Progenitor cell of endocrine pancreas (in vitro differentiated cells): Measurements from ENCODE around the gene TMEM63C. TPM values are rescaled to one million over a fixed set of nuclear protein-coding genes. Genes with fewer than 3 reads are reported as not detected.

Source experiments
- DNase-seq: peaks from one replicate; pipeline ENCODE4 v3.0.0; 2021; ENCODE audit warnings: low spot score; ENCODE audit not compliant: unreplicated experiment
- H3K27ac Mint-ChIP-seq: 2 replicates; pipeline ENCODE4 v1.8.0; 2021; ENCODE audit warnings: mild to moderate bottlenecking, moderate library complexity, mixed read lengths
- H3K27me3 Mint-ChIP-seq: 2 replicates; pipeline ENCODE4 v1.8.0; 2021; ENCODE audit warnings: mixed read lengths
- H3K36me3 Mint-ChIP-seq: 2 replicates; pipeline ENCODE4 v1.8.0; 2022; ENCODE audit warnings: mixed read lengths; ENCODE audit not compliant: insufficient read depth
- H3K4me1 Mint-ChIP-seq: 2 replicates; pipeline ENCODE4 v1.8.0; 2021; ENCODE audit warnings: low read depth, mixed read lengths
- H3K4me3 Mint-ChIP-seq: 2 replicates; pipeline ENCODE4 v1.8.0; 2021; ENCODE audit warnings: low read depth, mild to moderate bottlenecking, moderate library complexity, mixed read lengths
- H3K9me3 Mint-ChIP-seq: 2 replicates; pipeline ENCODE4 v1.8.0; 2021; ENCODE audit warnings: low read depth, mixed read lengths
- microRNA-seq: library from miRNA; unstranded; fragments of <30 nt; microRNA quantifications from one replicate; pipeline ENCODE4 v1.1.0, GENCODE V29; 2020; ENCODE audit warnings: borderline number of aligned reads; ENCODE audit not compliant: unreplicated experiment
- total RNA-seq: library from RNA; stranded (reverse); gene quantifications from 2 replicates; pipeline ENCODE4 v1.2.1, GENCODE V29; 2021
- TF ChIP-seq, protein P1 (sequence below): fragments of 200-600 bp; sonication (generic); IDR thresholded peaks from one replicate; pipeline ENCODE4 v1.5.0; 2021; ENCODE audit warnings: antibody characterized with exemption, mild to moderate bottlenecking; ENCODE audit not compliant: unreplicated experiment

The TMEM63C gene
- total RNA-seq, 1 donor from 2014 or later: 1.6 TPM

DNA sequence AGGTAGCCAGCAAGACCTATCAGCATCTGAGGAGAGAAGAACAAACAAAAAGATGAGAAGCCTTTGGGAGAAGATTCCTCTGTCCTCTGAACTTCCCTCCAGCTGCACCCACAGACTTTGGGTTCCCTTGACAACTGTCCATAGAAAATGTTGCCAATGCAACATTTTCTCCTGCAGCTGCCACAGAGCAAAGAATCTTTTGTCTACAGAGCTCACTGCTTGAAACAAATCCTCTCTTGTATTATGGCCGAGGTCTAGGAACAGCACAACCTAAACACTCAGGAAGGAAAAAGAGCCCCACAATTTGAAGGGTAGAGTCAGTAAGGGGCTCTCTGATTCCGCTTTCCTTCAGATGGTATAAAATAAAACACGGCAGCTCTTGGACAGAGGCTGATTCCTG is 124.8 kb downstream of the TMEM63C start:
- Mint-ChIP-seq H3K4me3 (no peak overlapping the region), H3K27ac (no peak overlapping the region), H3K4me1 (no peaks in the 10 kb centered on the region), H3K9me3 (no peaks in the 10 kb centered on the region), H3K27me3 (no peaks in the 10 kb centered on the region), H3K36me3 (peaks cover 10% of the 10 kb centered on the region)
- TF ChIP-seq, protein P1, sequence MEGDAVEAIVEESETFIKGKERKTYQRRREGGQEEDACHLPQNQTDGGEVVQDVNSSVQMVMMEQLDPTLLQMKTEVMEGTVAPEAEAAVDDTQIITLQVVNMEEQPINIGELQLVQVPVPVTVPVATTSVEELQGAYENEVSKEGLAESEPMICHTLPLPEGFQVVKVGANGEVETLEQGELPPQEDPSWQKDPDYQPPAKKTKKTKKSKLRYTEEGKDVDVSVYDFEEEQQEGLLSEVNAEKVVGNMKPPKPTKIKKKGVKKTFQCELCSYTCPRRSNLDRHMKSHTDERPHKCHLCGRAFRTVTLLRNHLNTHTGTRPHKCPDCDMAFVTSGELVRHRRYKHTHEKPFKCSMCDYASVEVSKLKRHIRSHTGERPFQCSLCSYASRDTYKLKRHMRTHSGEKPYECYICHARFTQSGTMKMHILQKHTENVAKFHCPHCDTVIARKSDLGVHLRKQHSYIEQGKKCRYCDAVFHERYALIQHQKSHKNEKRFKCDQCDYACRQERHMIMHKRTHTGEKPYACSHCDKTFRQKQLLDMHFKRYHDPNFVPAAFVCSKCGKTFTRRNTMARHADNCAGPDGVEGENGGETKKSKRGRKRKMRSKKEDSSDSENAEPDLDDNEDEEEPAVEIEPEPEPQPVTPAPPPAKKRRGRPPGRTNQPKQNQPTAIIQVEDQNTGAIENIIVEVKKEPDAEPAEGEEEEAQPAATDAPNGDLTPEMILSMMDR: no peak
- DNase-seq: no peak

DNA sequence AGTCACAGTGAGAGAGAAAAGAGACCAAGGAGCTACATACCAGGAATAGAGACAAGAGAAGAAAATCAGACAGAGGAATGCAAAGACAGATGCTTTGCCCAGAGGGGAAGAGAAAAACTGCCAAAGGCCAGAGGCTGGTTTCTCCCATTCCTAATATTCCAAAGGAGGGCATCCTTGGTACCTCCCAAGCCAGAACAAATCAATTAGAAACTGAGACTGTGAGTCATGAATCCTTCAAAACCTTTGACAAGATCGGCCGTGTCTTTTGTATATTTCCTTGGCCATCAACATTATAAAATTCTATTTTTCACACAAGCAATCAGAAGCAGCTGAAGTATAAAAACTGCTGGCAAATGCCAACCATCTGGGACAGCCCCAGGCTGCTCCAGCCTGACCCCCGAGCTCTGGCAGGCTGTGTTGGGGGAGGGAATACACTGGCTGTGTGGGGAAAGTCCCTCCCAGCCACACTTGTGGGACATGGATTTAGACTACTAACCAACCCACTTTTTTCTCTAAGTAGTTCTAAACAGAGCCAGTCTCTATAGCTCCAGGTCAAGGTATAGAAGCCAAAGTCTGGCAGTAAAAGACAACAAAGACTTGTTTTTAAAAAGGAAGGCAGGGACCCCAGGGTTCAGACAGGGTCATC is 125.4 kb downstream of the TMEM63C start:
- H3K9me3 Mint-ChIP-seq: no peaks in the 10 kb centered on the region
- TF ChIP-seq, protein P1: no peak
- DNase-seq: no peak
- H3K4me3 Mint-ChIP-seq: no peak overlapping the region
- no peaks in the 10 kb centered on the region for H3K4me1 Mint-ChIP-seq
- H3K27me3 Mint-ChIP-seq: no peaks in the 10 kb centered on the region
- H3K27ac Mint-ChIP-seq: no peak overlapping the region
- peaks cover 12% of the 10 kb centered on the region for H3K36me3 Mint-ChIP-seq

Small RNAs within 50 kb of the gene (microRNA-seq; reads per million reads assigned to microRNA genes)
- not detected for gene MIR1260A

Other genes starting within 250 kb of the TMEM63C start
- 51.1 and 56.2 TPM in 2 replicates for gene IRF2BPL, start 153.1 kb upstream of the TMEM63C start, total RNA-seq
- 25.2 and 25.6 TPM in 2 replicates for gene CIPC, start 83.5 kb upstream of the TMEM63C start, total RNA-seq
- gene ZDHHC22, start 40.0 kb upstream of the TMEM63C start, total RNA-seq: 0.13 and 0.14 TPM in 2 replicates
- gene NGB, start 89.4 kb downstream of the TMEM63C start, total RNA-seq: not detected in 2 replicates
- gene POMT2, start 139.1 kb downstream of the TMEM63C start, total RNA-seq: 65.5 and 66.9 TPM in 2 replicates
- 29.0 and 31.2 TPM in 2 replicates for gene GSTZ1, start 139.2 kb downstream of the TMEM63C start, total RNA-seq
- gene TMED8, start 195.3 kb downstream of the TMEM63C start, total RNA-seq: 18.4 and 18.7 TPM in 2 replicates
- gene SAMD15, start 195.6 kb downstream of the TMEM63C start, total RNA-seq: 9.5 and 10.7 TPM in 2 replicates
- gene NOXRED1, start 241.7 kb downstream of the TMEM63C start, total RNA-seq: 1.2 and 1.8 TPM in 2 replicates